Forelimb muscle (tissue), 1 donor: Measurements from ENCODE around the gene NELL2. TPM values are rescaled to one million over a fixed set of nuclear protein-coding genes. Genes with fewer than 3 reads are reported as not detected.

Source experiments
- DNase-seq: peaks from one replicate; pipeline ENCODE4 v3.0.0-alpha.2; 2013; ENCODE audit warnings: low read depth
- polyA plus RNA-seq: library from polyadenylated mRNA; unstranded; fragments of 120-200 nt; gene quantifications from one replicate; pipeline ENCODE4 v1.2.1, GENCODE V29; 2013; ENCODE audit not compliant: insufficient read length

NELL2 gene
- polyA plus RNA-seq, 1 donor, result 0.35 TPM

- DNase-seq, result no peak
Observed at GRCh38 chr12:44537354-44537753, 338.8 kb downstream of the NELL2 start.

GRCh38 chr12:44532940-44533339, 343.2 kb downstream of the NELL2 start:
- DNase-seq, result no peak

DNA sequence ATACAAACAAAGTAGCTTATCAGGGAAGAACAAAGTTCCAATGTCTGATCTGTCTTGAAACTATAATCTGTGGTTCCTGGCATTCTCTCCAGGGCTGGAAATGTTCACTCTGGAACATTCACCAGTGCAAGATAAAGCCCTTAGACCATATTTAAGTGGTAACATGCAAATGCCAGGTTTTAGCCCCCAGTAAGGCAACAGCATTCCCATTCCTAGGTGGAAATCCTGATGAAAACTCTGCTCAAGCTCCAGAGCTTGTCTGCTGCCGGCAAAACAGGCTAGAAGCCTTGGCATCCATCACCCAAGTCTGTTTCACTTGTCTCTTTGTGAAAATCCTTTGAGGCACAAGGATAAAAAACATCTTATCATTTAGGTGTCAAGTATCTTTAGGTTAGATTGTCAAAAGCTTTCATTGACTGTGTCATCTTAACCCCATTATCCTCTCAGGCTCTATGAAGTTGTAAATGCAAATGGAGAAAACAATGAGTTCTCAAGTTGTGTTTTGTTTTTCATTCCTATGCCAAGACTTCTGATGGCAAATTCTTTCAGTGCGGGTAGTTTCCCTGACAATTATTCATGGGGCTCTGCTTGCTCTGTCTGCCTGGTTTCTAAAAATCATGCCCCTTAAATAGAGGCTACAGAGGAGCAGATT, 344.7 kb downstream of the NELL2 start:
- DNase-seq, result no peak

DNA sequence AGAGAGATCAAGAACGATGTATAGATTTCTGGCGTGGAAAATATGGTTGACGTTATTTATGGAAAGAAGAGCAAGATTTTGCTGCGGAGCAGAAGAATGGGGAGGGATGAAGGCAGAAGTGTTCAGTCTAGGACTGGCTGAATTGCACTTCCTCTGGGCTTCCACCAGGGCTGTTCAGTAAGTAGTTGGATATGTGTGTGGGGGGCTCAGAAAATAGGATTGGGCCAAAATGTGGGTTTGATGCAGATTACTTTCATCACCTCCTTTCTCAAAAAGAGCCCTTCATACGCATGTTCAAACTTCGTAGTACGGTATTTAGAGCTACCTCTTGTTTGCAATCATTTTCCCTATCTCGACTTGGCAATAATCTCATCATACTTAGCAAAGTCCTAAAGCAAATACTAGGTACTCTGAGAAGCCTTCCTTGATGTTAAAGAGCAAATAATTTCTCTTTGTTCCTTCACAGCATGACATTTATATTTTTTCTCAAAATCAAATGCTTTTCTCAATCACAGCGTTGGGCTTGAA, 349.4 kb downstream of the NELL2 start:
- no peak for DNase-seq

DNA sequence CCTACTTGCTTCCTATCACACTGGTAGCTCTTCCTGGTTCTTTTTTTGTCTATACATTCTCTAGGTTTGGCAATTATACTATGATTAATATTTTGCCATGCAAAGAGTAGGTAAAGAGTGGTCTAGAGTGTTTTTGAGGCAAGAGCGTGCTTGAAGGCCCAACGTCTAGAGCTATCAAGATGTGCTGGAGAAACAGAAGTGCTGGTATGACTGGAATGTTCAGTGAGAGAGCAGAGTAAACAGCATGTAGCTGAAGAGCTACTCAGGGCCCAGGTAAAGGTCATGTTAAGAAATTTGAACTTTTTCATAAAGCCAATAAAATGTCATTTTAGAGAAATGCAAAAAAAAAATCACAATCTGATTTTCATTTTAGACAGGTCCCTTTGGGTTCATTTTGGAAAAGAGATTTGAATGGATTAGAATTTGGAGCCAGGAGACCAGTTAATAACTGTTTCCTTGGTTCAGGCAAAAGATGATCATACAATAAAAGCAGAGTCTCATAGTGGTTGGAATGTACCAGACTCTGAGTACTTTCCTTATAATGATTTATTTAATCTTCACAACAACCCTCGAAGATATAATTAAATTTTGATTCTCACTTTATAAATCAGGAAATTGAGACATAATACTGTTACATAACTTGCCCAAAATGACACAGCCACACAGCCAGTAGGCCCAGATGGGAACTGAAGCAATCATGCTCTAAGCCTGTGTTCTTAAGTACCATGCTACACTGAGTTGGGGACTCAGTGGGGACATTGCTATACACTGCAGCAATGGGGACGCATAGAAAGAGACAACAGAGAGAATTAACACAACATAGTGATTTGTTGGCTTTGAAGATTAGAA, 350.1 kb downstream of the NELL2 start:
- no peak for DNase-seq

- no peak for DNase-seq
Observed at GRCh38 chr12:44523828-44524227, 352.3 kb downstream of the NELL2 start.

GRCh38 chr12:44521702-44522101, 354.4 kb downstream of the NELL2 start:
- no peak for DNase-seq

DNA sequence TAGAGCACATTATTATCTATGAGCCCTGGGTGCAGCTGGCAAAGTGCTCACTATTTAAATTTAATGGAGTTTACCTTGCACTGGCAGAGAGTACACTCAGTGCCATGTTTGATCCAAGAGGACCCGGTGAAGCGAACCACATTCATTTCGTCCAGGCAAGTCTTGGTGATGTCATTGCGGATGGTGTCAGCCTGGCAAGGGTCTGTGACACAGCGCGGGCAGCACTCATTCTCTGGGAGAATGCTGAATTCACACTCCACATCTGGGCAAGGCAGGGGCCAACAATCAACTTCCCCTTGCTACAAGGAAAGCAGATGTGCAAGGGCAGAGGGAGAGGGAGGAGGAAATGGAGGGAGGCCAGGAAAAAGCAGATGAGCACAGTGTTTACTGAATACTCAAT, 356.2 kb downstream of the NELL2 start:
- no peak for DNase-seq

DNA sequence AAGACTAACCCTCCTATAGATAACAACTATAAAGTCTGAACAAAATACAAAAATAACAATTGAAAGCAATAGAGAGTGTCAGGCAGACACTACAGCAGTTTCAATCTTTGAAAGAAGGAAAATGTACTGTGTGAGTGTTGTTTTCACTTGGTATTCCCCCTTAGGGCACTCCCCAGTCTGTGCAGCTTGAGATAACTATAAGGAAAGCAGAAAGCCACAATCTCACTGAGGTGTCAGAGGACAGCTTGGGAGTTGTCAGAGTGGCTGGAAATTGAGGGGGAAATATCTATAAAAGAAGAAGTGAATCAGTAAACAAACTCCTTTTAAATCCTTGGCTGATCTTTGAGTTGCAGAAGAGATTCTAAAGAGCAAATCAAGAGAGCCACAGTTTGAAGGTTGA, 364.8 kb downstream of the NELL2 start:
- DNase-seq, result no peak

GRCh38 chr12:44510510-44510909, 365.6 kb downstream of the NELL2 start:
- DNase-seq, result no peak

DNA sequence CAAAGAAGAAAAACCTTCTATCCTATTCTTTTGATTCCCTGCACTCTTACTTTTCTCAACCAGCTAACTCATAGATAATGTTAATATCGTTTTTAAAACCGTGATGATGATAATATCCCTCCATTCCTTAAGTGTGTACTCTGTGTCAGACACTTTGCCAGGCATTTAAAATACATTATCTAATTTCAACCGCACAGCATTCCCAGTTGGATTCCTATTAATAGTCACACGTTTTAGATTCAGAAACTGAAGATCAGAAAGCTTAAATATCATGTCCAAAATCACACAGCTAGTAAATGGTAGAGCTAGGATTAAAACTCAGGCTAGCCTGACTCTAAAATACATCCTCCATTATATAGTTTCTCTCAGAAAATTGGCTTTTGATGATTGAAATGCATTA, 366.0 kb downstream of the NELL2 start:
- no peak for DNase-seq

DNA sequence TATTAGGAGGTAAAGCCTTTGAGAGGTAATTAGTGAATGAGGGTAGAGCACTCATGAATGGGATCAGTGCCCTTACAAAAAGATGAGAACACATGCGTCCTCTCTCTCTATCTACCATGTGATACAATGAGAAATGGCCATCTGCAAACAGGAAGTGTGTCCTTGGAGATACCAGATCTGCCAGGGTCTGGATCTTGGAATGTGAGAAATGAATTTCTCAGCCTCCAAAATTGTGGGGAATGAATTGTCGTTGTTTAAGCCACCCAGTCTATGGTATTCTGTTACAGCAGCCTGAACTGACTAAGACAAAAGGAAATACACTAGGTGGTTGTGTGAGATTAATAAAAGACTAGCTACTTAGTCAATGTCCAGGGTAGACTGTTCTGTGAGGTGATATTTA, 366.6 kb downstream of the NELL2 start:
- DNase-seq, result no peak

DNA sequence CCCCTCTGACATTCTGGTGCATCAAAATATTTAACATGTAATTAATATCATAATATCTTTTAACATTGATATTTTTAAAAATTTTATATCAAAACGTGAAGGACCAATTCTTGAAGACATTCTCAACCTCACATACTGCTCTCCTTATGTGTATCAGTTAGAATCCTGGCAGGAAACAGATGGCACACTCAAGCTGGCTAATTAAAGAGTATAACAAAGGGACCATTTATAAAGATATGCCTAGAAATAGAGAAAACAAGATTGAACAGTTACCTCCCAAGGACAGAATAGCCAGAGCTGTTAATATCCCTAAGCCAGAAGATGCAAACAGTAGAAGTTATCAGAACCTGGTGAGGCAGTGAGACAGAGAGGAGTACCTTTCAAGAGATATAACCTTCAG, 368.7 kb downstream of the NELL2 start:
- DNase-seq, result no peak

DNA sequence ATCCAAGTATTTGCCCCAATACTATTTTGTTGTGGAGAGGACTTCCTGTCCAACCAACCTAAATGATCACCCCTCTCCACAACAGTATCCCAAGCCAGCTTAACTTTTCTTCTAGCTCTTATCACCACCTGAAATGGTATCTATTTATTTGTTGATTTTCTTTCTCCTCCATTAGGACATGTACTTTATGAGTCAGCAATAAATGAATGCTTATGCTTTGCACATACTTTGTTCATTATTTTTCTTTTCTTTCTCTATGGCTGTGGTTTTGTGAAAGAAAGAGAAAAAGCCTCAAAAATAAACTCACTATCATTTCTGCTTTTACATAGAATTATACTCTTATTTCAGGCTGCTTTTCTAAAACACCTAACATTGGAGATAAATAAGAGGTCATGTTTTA, 371.3 kb downstream of the NELL2 start:
- DNase-seq, result no peak

DNA sequence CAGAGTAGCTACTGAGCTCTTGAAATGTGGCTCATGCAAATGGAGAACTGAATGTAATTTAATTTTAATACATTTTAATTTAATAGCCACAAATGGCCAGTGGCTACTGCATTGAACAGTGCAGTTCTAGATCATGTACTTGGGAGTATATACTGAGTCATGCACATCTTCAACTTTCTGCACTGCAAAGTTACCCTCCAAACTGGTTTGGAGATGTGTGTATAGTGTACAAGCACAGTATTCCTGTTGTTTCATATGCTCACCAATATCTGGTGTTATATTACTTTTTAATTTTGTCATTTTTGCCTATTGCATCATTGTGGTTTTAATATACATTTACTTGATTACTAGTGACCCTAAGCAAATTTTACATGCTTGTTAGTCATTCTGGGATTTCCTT, 372.8 kb downstream of the NELL2 start:
- no peak for DNase-seq

- no peak for DNase-seq
Observed at GRCh38 chr12:44502681-44503080, 373.4 kb downstream of the NELL2 start.

DNA sequence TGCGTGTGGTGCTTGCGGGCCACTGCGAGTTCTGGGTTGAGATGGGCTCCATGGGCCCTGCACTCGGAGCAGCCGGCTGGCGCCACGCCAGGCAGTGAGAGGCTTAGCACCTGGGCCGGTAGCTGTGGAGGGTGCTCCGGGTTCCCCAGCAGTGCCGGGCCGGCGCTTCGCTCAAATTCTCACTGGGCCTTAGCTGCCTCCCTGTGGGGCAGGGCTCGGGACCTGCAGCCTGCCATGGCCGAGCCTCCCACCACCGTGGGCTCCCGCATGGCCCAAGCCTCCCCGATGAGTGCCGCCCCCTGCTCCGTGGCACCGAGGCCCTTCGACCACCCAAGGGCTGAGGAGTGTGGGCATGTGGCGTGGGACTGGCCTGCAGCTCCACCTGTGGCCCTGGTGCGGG, 375.7 kb downstream of the NELL2 start:
- DNase-seq, result no peak

- DNase-seq, result no peak
Observed at GRCh38 chr12:44497044-44497443, 379.1 kb downstream of the NELL2 start.

GRCh38 chr12:44490181-44490580, 385.9 kb downstream of the NELL2 start:
- DNase-seq, result no peak

- DNase-seq, result no peak
Observed at GRCh38 chr12:44488180-44488579, 387.9 kb downstream of the NELL2 start.

DNA sequence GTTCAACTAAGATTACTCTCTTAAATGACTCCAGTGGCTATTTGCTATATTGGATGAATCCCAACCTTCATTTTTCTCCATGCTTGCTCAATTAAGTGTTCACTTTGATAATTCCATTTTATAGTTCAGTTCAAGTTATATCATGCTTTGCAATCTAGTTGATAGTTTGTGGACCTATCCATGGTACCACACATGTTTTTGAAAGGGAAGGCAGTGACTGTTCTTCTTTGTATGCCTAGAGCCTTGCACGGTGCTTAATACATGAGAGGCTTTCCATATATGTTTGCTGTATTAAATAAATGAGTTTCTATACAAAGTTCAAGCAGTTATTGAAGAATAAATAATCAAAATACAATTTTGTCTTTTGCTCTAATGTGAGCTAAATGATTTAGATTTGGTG, 391.3 kb downstream of the NELL2 start:
- DNase-seq, result no peak

DNA sequence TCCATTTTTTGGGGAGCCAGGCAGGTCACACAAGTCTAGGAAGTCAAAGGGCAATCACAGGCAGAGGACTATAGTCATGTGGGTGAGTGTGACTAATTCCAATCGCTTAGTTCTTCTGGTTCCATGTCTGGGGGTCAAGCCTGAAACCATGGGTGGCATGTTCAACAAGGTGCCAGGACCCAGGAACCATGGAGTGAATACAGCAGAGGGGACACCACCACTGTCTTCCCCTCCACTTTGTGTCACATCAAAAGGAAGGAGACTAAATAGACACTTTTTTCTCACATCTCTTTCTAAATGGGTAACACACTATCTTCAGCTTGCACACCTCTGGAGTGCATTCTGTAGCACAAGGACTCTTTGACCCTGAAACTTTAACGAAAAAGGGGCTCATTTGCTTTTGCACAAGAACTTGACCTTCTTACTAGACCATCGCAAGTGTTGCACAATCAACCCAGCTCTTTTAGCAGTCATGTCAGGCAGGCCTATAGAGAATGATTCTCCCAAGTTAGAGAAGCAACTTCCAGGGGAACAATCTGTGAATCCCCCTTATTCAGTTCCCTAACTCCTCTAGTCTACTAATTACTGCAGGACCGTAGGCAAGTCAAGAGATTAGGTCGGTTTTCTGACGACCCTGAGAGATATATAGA, 398.7 kb downstream of the NELL2 start:
- no peak for DNase-seq

- no peak for DNase-seq
Observed at GRCh38 chr12:44476683-44477082, 399.4 kb downstream of the NELL2 start.
